Measurements from ENCODE around the gene ARHGEF17. TPM values are rescaled to one million over a fixed set of nuclear protein-coding genes. Genes with fewer than 3 reads are reported as not detected.

ARHGEF17 gene
- total and polyA plus RNA-seq, 2 of the 8 experiments (the other 6 are each of a cell fraction or from before 2014, with no cell fraction given) = 11.3 to 14.6 TPM

DNA sequence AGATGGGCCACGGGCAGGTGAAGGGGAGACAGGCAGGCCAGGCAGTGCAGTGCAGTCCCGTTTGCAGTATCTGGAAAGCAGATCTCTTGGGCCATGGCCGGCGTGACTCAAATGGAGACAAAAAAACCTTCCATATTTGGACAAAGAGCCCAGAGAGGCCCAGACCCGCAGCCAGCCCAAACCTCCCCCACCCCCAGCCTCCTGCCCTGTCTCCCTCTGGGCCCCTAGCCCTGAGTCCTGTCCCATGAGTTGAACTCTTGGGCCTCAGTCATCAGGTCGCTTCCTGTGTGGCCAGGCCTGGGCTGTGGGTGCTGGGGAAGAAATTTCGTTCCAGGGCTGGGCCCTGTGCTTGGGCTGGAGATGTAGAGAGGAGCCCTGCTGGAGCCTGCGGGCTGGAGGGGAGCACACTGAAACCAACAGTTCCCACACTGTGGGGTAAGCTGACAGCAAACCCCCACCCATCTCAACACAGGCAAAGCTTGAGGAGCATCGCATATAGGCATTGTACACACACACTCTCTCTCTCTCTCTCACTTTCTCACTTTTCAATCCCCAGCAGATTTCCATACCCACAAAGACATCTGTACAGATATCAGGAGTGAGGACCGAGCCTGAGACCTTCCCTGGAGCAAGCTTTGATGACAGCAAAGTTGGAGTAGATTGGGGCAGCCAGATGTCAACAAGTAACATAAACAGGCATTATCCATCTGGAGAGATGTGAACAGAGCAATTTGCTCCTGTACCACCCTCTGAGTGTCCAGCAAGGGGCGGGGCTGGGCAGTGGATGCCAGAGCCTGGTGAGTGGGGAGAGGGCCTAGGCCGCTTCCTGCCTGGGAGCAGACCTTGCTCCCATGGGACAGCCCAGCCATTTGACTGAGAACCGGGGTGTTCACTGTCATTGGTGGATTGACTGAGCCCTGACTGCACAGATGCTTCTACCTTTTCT is 17.2 kb downstream of the ARHGEF17 start:
- FAIRE-seq = no peak
- Histone ChIP-seq H3K79me1 (ENCODE audit: low read depth, low read length) (0 out of 2 replicates have a peak, but pooled peaks cover 3% of the 10 kb centered on the region), H3K4me2 (ENCODE audit: insufficient read depth in 1 of 2, low read depth in 2 of 2, low read length in 2 of 2) (no peak overlapping the region), H3K4me1 (replicated peaks in 1 of 4; ENCODE audit: control insufficient read depth in 3 of 4, insufficient read depth in 4 of 4, low read length in 3 of 4) (peaks cover 15 to 28% (median 20%) of the 10 kb centered on the region in 4 experiments), H3K23me2 (ENCODE audit: low read depth, low read length) (no peaks in the 10 kb centered on the region), H4K5ac (ENCODE audit: insufficient read length, low read depth, low read length) (no peak overlapping the region), H3K23ac (ENCODE audit: insufficient read length) (no peak overlapping the region), H3K56ac (replicated peaks; ENCODE audit: insufficient read length, low read depth, low read length) (no peak overlapping the region), H3K9ac (replicated peaks in 1 of 4; ENCODE audit: extremely low read depth in 1 of 4, low read depth in 3 of 4, low read length in 3 of 4) (no peak overlapping the region), H3K4ac (replicated peaks; ENCODE audit: insufficient read length, low read depth, low read length) (no peak overlapping the region), H3K79me2 (ENCODE audit: control insufficient read depth in 1 of 2, insufficient read depth in 2 of 2, low read length in 2 of 2) (no peaks in the 10 kb centered on the region), H2AK5ac (ENCODE audit: low read depth, low read length) (no peak overlapping the region), H2AFZ (ENCODE audit: low read length) (no peak overlapping the region), H3K18ac (ENCODE audit: extremely low read depth, low read length) (no peak overlapping the region), H4K20me1 (replicated peaks in 1 of 2; ENCODE audit: control insufficient read depth in 1 of 2, insufficient read depth in 2 of 2, low read length in 2 of 2) (peaks cover 5 to 11% of the 10 kb centered on the region in 2 experiments), H3K36me3 (ENCODE audit: control insufficient read depth in 2 of 4, insufficient read depth in 4 of 4, low read length in 3 of 4) (no peaks in the 10 kb centered on the region), H2BK120ac (replicated peaks; ENCODE audit: low read depth, low read length) (no peak overlapping the region), H2BK12ac (ENCODE audit: low read depth, low read length) (0 out of 2 replicates have a peak overlapping the region, but pooled peaks have one; percentile 60), H3K9me3 (ENCODE audit: insufficient read depth in 2 of 2, low read depth in 1 of 2, low read length in 1 of 2) (no peaks in the 10 kb centered on the region), H2BK20ac (ENCODE audit: low read length) (no peak overlapping the region), H3K27ac (ENCODE audit: low read depth, low read length) (no peak overlapping the region), H4K91ac (replicated peaks; ENCODE audit: insufficient read length, low read length) (no peak overlapping the region), H2BK15ac (ENCODE audit: low read length) (no peak overlapping the region), H3K14ac (ENCODE audit: insufficient read length) (no peak overlapping the region), H3K27me3 (replicated peaks in 1 of 4; ENCODE audit: control insufficient read depth in 3 of 4, extremely low read depth in 1 of 4, insufficient read depth in 3 of 4, low read length in 3 of 4) (peaks cover 0 to 16% (median 8%) of the 10 kb centered on the region in 4 experiments; a peak in 3 of 7 replicates), H2BK5ac (ENCODE audit: low read depth, low read length) (no peak overlapping the region), H3K4me3 (ENCODE audit: extremely low read depth in 1 of 4, insufficient read depth in 2 of 4, low read depth in 3 of 4, low read length in 4 of 4) (no peak overlapping the region), H4K8ac (ENCODE audit: extremely low read depth, insufficient read depth, low read length) (no peak overlapping the region)
- ChIA-PET CTCF (ENCODE audit: partially characterized antibody) (interaction anchor here (0.6 to 25.1 kb wide), 10 partner anchors 12 to 463 kb away, joined by 3 to 383 read pairs (median 5); partner anchors contain the start of gene ARHGEF17), POLR2A (ENCODE audit: partially characterized antibody) (interaction anchor here (10.7 kb wide), 1 partner anchor 17 kb away, joined by 91 read pairs; the partner anchor contains the start of gene ARHGEF17)
- WGBS, 2 experiments (ENCODE audit: extremely low coverage in 1 of 2, insufficient coverage in 1 of 2, insufficient read length in 1 of 2, insufficient replicate concordance in 2 of 2, low coverage in 1 of 2, low lambda C conversion rate in 2 of 2, missing lambda C conversion rate in 1 of 2) = 87% methylated on average over 13 of the region's 13 CpGs; no CpG with 5 or more reads in 1 of the 2 experiments
- DNase-seq (ENCODE audit: low read depth in 1 of 2, low spot score in 2 of 2) = no peak
- no peak for TF ChIP-seq RNF2 (IDR thresholded peaks at IDR 0.05; ENCODE audit: borderline replicate concordance, low read depth, low read length, missing control alignments, poor library complexity, severe bottlenecking)

Data from H1 (cell line).